Erythroblast (primary cell): ENCODE data around the gene MYZAP.
"Not testable (repeated sequence)": the region's sequence is repeated elsewhere in the genome, so short reads cannot be mapped to it uniquely, and the experiment has no call there.

Source experiments
- GATA1 ChIP-seq: IDR thresholded peaks from 2 replicates; pipeline ENCODE4 v1.6.1; 2011; ENCODE audit warnings: low read depth, mild to moderate bottlenecking, control low read depth, low read length, moderate library complexity
- POLR2A ChIP-seq: IDR thresholded peaks from 2 replicates; pipeline ENCODE4 v1.6.1; 2011; ENCODE audit warnings: mild to moderate bottlenecking, low read length

DNA sequence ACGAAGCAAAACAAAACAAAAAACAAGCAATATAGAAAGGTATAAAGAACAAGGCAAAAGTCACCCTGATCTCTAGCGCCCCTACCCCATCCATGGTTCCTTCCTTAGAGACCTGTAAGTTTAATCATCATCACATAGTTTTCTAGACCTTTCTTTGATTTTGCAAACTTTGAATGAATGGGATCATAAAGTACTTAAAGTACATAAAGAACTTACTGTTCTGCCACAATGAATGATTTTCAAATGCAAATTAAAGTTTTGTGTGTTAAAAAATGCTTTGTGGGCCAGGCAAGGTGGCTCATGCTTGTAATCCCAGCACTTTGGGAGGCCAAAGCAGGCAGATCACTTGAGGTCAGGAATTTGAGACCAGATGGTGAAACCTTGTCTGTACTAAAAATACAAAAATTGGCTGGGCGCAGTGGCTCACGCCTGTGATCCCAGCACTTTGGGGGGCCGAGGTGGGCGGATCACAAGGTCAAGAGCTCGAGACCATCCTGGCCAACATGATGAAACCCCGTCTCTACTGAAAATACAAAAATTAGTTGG, 24.3 kb downstream of the MYZAP start:
- TF ChIP-seq POLR2A, GATA1: not testable (repeated sequence)
